GM18502 (cell line): ENCODE measurements around the gene ZNF622.
"Not testable (repeated sequence)": the region's sequence is repeated elsewhere in the genome, so short reads cannot be mapped to it uniquely, and the experiment has no call there.

Experiments used
- ATAC-seq: cut with Tn5 transposase; IDR thresholded peaks from one replicate; pipeline ENCODE4 v1.9.1; 2021; ENCODE audit warnings: mild to moderate bottlenecking; ENCODE audit not compliant: unreplicated experiment, poor library complexity

ZNF622 gene

DNA sequence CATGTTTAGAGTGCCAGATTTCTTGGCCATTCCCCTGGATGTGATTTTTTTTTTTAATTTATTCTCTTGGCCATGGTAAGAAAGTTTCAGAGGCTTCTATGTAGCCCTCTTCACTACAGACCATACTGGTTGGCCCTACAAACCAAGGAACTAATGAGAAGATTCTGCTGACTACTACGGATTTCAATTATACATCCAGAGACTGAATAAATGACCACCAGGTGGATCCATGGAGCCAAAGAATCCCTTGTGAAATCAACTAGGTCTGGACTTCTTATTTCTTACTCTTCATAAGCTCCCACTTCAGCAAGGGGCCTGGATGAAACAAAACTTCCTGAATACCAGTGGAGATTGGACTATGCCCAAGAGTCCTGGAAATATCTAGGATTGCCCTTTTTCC lies 27.6 kb downstream of the ZNF622 start:
- no peak for ATAC-seq

DNA sequence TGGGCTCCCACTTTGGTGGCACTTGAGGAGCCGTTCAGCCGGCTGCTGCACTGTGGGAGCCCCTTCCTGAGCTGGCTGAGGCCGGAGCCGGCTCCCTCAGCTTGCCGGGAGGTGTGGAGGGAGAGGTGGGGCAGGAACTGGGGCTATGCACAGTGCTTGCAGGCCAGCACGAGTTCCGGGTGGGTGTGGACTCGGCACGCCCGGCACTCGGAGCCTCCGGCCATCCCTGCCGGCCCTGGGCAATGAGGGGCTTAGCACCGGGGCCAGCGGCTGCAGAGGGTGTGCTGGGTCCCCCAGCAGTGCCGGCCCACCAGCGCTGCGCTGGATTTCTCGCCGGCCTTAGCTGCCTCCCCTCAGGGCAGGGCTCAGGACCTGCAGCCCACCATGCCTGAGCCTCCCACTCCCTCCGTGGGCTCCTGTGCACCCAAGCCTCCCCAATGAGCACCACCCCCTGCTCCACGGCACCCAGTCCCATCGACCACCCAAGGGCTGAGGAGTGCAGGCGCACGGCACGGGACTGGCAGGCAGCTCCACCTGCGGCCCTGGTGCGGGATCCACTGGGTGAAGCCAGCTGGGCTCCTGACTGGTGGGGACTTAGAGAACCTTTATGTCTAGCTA lies 29.4 kb downstream of the ZNF622 start:
- ATAC-seq: not testable (repeated sequence)

DNA sequence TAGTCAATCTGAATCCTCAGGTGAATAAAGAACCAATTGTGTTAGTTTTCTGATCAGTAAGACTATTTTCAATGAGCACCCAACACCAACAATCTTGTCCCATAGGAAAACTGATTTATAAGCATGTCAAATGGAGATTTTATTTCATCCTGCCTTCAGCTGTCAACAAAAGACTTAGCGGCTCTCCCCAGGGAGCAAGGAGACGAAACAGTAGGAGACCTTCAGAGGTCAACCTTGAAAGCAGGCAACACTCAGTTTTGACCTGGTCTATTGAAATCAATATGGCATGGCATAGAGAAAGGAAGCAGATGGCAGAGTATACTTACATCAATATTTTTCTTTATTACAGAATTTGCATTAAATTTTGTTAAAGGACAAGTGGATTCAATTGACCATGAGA lies 34.1 kb downstream of the ZNF622 start:
- no peak for ATAC-seq

DNA sequence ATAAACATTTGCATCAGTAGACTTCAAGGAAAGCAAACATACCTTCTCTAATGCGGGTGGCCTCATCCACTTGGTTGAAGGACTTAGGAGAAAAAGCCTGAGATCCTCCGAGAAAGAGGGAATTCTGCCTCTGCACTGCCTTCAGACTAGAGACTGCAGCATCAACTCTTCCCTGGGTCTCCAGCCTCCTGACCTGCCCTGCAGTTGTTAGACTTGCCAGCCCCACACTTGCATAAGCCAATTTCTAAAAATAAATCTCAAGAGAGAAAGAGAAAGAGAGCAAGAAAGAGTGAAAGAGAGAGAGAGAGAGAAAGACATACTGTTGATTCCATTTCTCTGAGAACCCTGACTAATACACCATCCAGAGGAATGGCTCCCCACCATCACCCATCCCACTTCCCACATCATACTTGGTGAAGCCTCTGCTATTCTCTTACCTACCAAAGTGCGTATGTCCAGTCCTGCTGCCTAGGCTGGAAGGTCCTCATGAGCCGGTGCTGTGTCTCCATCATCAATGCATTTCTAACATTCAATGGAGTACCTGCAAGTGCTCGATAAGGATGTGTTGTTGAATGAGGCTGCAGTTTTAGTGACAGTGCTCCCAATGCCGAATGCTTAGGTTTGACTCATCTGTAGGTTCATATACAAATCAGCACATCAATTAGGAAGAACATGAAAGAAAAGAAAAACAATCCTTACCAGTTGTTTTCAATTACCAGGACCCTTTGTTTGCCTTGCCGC lies 35.1 kb downstream of the ZNF622 start:
- no peak for ATAC-seq

DNA sequence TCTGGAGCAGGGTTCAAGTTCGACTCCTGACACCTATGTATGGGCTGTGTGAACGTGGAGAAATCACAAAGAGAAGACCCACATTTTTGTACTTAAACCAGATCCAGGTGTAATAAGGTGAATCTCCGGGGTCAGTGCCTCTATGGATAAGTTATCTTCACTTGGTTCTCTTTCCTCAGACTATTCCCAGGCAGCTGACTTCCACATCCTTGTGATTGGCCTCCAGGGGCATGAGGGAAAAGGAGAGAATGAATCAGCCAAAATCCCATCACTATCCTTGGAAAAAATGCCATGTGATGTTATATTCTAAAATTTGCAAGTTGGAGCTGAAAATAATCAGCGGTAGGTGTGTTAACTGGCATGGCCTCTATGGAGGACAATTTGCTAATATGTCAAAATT lies 37.2 kb downstream of the ZNF622 start:
- ATAC-seq: no peak

DNA sequence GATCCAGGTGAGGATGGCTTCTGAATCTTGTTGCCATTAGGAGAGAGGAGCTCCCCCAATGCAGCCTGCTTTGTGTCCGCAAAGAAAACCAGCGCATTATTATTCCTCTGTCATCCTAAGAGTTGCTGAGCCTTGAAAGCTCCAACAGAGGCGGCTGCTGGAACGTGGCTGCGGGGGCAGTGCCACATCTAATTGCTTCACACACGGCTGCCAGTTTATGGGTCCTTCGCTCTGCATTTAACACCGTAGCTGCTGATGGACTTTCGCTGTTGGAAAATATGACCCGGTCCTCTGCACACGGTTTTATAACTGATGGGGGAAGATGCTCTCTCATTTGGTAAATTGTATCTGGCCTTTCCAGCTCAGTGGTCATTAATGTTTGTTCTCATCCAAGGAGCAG lies 38.0 kb downstream of the ZNF622 start:
- ATAC-seq: no peak

DNA sequence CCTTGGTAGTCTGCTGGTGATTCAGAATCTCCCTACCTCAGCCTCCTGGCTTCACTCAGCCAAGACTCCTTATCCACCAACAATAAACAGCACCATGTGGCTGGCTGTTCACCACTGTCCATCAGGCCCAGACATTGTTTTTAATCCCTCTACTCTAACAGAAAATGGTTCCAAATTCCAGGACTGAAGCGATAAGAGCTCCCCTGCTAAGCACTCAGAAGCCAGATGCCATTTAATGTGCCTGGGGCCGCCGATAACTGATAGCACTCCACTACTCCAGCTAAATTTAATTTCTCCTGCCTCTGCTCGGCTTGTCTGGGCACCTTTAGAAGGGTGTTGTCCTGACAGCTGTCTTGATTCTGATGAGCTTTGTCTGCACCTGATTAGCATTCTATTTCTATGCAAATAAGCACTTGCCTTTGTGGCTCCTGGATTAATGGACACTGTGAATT lies 47.1 kb downstream of the ZNF622 start:
- ATAC-seq: no peak

DNA sequence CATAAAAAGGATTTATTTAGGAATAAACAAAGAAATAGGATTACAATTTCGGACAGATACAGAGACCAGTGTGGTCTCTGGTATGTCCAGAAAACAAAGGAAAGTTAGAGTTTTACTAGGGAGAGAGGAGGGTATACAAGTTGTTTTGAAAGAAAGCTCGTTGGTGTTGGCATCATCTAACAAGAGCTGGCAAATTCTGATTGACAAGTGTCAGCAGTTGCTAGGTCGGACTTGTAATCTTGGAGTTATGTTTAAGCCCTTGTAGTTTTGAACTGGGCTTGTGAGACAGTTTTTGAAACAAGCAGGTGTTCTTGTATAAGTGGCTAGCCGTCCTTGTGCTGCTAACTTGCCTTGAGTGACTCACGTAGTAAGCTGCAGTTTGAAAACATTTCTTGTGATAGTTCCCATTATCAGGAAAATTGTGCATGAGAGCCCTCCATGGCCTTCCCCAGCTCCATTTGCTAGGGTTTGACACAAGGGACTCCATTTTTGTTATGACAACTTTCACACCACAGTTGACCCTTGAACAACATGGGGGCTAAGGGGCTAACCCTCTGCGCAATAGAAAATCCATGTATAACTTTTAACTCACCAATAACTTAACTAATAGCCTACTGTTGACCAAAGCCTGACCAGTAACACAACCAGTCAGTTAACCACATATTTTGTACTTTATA lies 48.1 kb downstream of the ZNF622 start:
- ATAC-seq: no peak

DNA sequence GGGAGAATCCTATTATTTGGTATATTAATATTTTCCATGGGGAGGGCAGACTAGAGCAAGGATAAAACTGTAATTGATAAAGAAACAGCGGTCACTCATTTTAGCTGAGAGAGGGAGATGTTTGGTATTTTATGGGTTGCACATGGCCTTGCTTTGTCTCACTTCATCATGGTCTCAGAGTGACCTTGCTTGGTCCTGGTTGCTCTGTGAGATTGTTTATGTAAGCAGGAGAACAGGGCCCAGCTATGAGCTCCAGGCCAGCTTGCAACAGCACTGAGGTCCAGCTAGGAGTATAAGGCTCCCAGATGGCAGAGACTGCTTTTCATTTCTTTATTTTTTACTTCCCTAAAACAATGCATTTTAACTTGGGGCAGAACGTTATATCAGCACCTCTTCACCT lies 50.7 kb downstream of the ZNF622 start:
- ATAC-seq: no peak

DNA sequence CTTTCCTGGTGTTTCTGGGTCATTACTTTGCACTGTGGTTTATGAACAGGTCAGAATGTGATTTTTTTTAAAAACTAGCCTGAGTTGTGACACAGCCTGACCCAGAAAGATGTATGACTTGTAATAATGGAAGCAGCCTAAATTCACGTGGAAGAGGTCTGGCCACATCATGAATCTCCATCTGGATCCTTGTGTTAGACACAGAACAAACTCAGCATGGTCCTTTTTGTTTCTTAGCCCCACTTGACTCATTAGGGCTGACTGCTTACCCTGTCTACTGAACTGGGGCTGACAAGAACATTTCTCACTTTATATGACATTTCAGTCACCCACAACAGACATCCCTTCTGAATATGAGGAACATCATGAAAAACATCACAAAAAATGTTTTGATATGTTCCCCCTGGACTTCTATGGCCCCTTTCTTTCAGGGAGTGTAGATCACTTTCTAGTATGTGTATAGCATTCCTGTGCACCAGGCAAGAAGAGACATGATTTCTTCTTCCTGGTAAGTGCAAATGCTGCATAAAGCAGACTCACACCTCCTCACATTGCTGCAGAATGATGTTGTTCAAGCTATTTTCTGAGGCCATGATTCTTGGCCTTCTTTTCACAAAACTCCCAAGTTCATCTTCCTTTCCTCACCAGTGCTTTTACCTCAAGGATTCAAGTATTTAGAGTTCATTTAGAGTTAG lies 52.3 kb downstream of the ZNF622 start:
- ATAC-seq: no peak

DNA sequence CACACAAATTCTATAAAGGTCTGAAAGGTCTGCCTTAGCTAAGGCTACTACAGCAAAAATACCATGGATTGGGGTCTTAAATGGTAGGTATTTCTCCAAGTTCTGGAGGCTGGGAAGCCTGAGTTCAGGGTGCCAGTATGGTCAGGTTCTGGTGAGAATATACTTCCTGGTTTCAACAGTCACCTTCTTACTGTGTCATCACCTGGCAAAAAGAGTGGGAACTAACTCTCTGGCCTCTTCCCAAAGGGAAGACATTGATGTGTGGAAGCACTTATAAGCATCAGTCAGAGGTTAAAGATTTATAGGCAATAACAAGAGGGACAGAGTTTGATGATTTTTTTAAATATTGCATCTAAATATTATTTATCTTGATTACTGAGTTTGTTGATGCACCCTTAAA lies 53.0 kb downstream of the ZNF622 start:
- no peak for ATAC-seq

DNA sequence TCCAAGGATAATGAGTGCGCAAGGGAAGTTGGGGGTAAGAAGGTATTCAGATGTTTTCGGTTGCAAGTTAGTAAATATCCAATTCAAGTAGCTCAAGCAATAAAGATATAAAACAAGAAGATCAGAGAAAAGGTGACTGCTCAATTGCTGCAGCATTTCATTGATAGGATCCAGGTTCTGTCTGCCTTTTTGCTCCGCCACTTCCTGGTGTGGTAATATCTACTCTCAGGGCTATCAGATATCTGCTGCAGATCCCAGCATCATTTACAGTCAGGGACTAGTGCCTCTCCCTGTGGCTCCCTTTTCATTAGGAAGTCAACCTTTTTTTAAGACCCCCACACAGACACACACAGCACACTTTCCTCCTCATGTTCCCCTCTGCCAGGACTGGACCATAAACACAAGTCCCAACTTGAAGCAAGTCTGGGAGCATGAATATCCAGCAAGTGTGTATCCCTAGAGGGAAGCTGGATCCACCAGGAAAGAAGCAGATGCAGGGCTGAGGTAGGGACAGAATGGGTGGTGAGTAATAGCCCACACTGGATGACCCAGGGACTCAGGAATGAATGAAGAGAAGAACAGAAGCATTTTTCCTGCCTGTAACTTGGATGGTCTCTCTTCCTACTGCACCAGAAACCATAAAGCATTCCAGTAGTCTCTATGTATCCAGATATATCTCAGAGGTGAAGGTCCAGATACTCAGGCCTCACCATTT lies 53.7 kb downstream of the ZNF622 start:
- ATAC-seq: no peak

DNA sequence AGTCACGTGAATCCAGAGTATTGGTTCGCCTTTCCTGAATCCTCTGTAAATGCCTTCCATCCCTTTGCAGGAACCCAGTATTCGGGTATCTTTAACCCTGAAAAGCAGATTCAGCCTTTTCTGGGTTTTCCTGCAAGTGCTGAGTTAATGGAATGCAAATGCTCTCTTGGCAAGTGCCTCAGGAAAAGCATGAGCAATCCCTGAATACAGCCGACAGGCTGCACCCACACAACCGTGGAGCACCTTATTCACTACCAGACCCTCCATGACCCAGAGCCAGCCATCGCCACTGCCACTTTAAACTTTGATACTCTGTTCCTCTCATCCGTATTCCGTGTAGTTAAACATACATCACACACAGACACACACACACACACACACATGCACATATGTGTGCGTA lies 54.4 kb downstream of the ZNF622 start:
- no peak for ATAC-seq

DNA sequence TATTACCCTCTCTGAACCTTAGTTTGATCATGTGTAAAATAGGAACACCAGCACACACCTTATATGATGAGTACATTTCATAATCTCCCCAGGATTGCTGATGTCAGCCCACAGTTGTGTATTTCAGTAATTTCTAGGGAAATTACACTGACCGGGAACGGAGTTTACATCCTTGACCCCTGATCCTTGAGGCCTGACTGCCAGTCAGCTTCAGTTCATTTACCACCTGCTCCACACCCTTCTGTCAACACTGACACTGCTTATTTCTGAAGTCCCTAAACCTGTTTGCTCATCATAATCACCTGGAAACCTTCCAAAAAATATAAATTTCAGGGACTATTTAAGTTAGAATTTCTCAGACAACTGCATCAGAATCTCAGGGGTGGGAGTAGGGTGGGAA lies 55.3 kb downstream of the ZNF622 start:
- ATAC-seq: no peak

DNA sequence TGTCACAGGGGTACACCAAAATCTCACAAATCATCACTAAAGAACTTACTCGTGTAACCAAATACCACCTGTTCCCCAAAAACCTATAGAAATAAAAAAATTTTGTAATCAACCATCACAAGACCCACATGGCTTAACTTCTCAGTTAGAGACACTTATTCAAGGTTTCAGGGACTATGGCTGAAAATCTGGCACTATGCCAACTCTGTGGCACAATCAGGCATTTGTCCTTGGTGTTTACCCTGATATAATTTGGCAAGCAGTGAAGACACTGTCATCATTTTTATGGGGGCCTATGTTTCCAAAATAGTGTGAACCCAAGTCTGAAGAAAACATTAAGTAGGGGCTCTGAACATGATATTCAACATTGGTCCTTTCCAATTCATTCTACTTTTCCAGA lies 59.0 kb downstream of the ZNF622 start:
- no peak for ATAC-seq

DNA sequence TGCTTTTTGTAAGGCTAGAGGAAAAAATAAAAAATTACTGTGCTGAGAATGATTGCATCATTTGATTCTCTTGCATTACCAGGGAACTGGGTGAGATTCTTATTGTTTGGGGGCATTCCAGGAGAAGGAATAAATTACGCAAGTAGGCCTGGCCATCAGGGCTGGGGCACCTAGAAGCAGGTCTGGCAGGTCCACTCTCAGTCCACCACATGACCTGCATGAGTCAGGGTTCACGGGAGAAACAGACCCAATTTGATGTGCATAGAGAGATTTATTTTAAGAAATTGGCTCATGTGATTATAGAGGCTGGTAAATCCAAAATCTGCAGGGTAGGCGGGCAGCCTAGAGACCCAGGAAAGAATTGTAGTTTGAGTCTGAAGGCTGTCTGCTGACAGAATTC lies 59.6 kb downstream of the ZNF622 start:
- no peak for ATAC-seq
